ENCODE data around the gene SKI. TPM values are rescaled to one million over a fixed set of nuclear protein-coding genes. Genes with fewer than 3 reads are reported as not detected.

Gene SKI
- total and polyA plus RNA-seq, 9 of the 15 experiments (the other 6 are each of a cell fraction or from before 2014, with no cell fraction given), result 0.10 to 60.5 (median 4.6) TPM

- TF ChIP-seq, protein P1, sequence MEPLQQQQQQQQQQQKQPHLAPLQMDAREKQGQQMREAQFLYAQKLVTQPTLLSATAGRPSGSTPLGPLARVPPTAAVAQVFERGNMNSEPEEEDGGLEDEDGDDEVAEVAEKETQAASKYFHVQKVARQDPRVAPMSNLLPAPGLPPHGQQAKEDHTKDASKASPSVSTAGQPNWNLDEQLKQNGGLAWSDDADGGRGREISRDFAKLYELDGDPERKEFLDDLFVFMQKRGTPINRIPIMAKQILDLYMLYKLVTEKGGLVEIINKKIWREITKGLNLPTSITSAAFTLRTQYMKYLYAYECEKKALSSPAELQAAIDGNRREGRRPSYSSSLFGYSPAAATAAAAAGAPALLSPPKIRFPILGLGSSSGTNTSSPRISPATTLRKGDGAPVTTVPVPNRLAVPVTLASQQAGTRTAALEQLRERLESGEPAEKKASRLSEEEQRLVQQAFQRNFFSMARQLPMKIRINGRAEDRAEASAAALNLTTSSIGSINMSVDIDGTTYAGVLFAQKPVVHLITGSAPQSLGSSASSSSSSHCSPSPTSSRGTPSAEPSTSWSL (CRISPR knock-in tag; IDR thresholded peaks at IDR 0.05; ENCODE audit: borderline replicate concordance), result no peak
- TF ChIP-seq ILF3 (IDR thresholded peaks at IDR 0.05; ENCODE audit: borderline replicate concordance), result no peak
- TF ChIP-seq ZBTB17 (CRISPR knock-in tag; IDR thresholded peaks at IDR 0.05), result no peak
- no peak for TF ChIP-seq ZNF146 (CRISPR knock-in tag; IDR thresholded peaks at IDR 0.05; ENCODE audit: unreplicated experiment)
- no peak for TF ChIP-seq ATF3 (IDR thresholded peaks at IDR 0.05)
- TF ChIP-seq ATF3 (CRISPR knock-in tag; conservative IDR thresholded peaks at IDR 0.05), result no peak
- TF ChIP-seq CHCHD3 (CRISPR knock-in tag; IDR thresholded peaks at IDR 0.05), result no peak
- TF ChIP-seq ZNF639 (CRISPR knock-in tag; conservative IDR thresholded peaks at IDR 0.05 in 1 of 2, IDR thresholded peaks at IDR 0.05 in 1 of 2), result peak in 1 of 2 experiments; percentile 61; a peak in 1 of 4 replicates
- TF ChIP-seq BRF1 (IDR thresholded peaks at IDR 0.05; ENCODE audit: borderline replicate concordance, extremely low read depth, insufficient read length), result no peak
- 0 out of 4 replicates have a peak, but pooled peaks have one; percentile 21 to 36 for TF ChIP-seq MLLT1 (IDR thresholded peaks at IDR 0.05)
- 0 out of 6 replicates have a peak, but pooled peaks of 1 of the 3 experiments have one; percentile 48 for TF ChIP-seq ZBTB11 (CRISPR knock-in tag; IDR thresholded peaks at IDR 0.05)
- no peak for TF ChIP-seq RBM25 (IDR thresholded peaks at IDR 0.05; ENCODE audit: low read depth, low read length, severe bottlenecking)
- TF ChIP-seq ZNF644 (tag; IDR thresholded peaks at IDR 0.05; ENCODE audit: low read depth), result no peak
- TF ChIP-seq KHSRP (IDR thresholded peaks at IDR 0.05), result no peak
- no peak for TF ChIP-seq ZBTB2 (IDR thresholded peaks at IDR 0.05)
These were observed 1.1 kb downstream of the SKI start (continued) for GRCh38 chr1:2229037-2229864.

All from K562 (cell line).